Nephron progenitor cell (in vitro differentiated cells): Measurements from ENCODE around the gene RAI14.

Experiments
- DNase-seq: peaks from one replicate; pipeline ENCODE4 v3.0.0; 2021
- H3K27ac Mint-ChIP-seq: 2 replicates; pipeline ENCODE4 v1.8.0; 2021; ENCODE audit warnings: mild to moderate bottlenecking, moderate library complexity, mixed read lengths
- H3K27me3 Mint-ChIP-seq: 2 replicates; pipeline ENCODE4 v1.8.0; 2021; ENCODE audit warnings: mild to moderate bottlenecking, low read depth, mixed read lengths; ENCODE audit not compliant: poor library complexity
- H3K36me3 Mint-ChIP-seq: 2 replicates; pipeline ENCODE4 v1.8.0; 2021; ENCODE audit warnings: low read depth, mixed read lengths
- H3K4me1 Mint-ChIP-seq: 2 replicates; pipeline ENCODE4 v1.8.0; 2021; ENCODE audit warnings: mixed read lengths
- H3K4me3 Mint-ChIP-seq: 2 replicates; pipeline ENCODE4 v1.8.0; 2021; ENCODE audit warnings: mild to moderate bottlenecking, moderate library complexity, mixed read lengths
- H3K9me3 Mint-ChIP-seq: 2 replicates; pipeline ENCODE4 v1.8.0; 2021; ENCODE audit warnings: mild to moderate bottlenecking, moderate library complexity, mixed read lengths
- TF ChIP-seq, protein P1 (sequence below): fragments of 200-600 bp; sonication (generic); IDR thresholded peaks from 2 replicates; pipeline ENCODE4 v1.5.0; 2021; ENCODE audit warnings: antibody characterized with exemption

The RAI14 gene

DNA sequence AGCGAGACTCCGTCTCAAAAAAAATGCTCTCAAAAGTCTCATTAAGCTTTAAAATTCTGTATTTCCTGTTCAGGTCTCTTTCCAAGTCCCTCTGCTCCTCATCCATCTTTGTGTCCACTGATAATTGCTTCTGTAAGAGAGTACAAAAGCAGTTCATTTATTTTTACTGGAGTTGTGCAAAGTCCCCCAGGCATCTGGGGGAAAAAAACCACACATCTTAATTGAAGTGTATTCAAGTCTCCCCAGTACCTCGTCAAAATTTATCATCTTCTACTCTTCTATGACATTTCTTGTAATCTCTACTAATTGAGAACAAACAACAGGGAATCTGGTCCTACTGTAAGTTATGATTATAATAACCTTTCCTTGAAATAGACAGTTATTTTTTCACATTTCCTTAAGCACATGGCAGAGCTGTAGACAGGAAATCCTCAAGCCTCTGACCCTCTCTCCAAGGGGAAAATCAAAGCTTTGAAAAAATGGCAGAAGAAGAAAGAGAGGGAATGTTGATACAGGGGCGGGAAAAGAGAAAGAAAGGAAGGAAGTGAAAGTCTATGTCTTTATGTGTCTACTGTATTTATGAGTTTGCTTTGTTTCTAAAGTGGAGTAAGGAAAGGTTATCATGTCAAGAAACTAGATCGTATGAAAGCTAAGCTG lies 51.5 kb downstream of the RAI14 start:
- H3K27ac Mint-ChIP-seq = peak overlapping the region; percentile 23
- H3K27me3 Mint-ChIP-seq = no peaks in the 10 kb centered on the region
- peaks cover 5% of the 10 kb centered on the region for H3K4me1 Mint-ChIP-seq
- peaks cover 33% of the 10 kb centered on the region for H3K36me3 Mint-ChIP-seq
- DNase-seq = no peak
- TF ChIP-seq, protein P1, sequence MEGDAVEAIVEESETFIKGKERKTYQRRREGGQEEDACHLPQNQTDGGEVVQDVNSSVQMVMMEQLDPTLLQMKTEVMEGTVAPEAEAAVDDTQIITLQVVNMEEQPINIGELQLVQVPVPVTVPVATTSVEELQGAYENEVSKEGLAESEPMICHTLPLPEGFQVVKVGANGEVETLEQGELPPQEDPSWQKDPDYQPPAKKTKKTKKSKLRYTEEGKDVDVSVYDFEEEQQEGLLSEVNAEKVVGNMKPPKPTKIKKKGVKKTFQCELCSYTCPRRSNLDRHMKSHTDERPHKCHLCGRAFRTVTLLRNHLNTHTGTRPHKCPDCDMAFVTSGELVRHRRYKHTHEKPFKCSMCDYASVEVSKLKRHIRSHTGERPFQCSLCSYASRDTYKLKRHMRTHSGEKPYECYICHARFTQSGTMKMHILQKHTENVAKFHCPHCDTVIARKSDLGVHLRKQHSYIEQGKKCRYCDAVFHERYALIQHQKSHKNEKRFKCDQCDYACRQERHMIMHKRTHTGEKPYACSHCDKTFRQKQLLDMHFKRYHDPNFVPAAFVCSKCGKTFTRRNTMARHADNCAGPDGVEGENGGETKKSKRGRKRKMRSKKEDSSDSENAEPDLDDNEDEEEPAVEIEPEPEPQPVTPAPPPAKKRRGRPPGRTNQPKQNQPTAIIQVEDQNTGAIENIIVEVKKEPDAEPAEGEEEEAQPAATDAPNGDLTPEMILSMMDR = no peak
- H3K4me3 Mint-ChIP-seq = no peak overlapping the region
- H3K9me3 Mint-ChIP-seq = no peaks in the 10 kb centered on the region

DNA sequence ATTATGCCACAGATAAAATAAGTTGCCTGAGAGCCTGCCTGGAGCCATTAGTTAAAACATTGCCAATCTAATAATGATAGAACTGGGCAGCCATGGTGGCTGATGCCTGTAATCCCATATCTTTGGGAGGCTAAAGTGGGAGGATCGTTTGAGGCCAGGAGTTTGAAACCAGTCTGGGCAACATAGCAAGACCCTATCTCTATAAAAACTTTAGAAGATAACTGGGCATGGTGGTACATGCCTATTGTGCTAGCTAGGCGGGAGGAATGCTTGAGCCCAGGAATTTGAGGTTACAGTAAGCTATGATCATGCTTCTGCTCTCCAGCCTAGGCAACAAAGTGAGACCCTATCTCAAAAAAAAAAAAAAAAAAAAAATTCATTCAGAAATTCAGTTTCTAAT lies 52.6 kb downstream of the RAI14 start:
- peaks cover 5% of the 10 kb centered on the region for H3K4me1 Mint-ChIP-seq
- TF ChIP-seq, protein P1 = no peak
- no peak overlapping the region for H3K27ac Mint-ChIP-seq
- peaks cover 39% of the 10 kb centered on the region for H3K36me3 Mint-ChIP-seq
- H3K9me3 Mint-ChIP-seq = no peaks in the 10 kb centered on the region
- H3K27me3 Mint-ChIP-seq = no peaks in the 10 kb centered on the region
- H3K4me3 Mint-ChIP-seq = no peak overlapping the region
- no peak for DNase-seq

DNA sequence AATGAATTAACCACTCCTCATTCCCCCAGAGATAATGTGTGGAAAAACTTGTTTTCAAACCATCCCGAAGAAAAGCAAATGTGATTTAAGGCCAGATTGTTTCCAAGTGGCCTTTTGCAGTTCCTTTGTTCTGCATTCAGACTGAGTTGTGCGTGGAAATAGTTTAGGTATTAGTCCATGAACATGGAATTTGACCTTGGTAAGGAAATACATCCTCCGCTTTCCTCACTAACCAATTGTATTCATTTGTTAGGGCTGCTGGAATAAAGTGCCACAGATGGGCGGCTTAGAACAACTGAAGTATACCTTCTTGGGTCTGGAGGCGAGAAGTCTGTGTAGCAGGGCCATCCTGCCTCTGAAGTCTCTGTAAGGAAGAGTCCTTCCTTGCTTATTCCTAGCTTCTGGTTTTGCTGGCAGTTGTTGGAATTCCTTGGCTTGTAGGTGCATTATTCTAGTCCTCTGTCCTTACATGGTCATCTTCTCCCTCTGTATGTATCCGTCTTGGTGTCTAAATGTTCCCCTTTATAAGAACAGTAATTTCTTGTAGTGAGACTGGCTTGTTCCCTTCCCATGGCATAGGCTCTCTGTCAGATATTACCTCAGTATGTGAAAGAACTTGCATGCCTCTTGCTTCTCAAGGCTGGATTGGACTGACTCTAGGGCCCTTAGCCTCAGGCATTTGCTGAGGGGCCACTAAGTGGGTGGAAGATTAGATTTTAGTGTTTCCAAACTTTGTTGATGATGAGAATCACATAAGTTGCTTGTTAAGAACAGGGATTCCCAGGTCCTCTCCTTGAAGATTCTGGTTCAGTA lies 53.9 kb downstream of the RAI14 start:
- Mint-ChIP-seq H3K27ac (peak overlapping the region; percentile 17), H3K4me1 (peaks cover 5% of the 10 kb centered on the region), H3K27me3 (no peaks in the 10 kb centered on the region), H3K36me3 (peaks cover 39% of the 10 kb centered on the region), H3K4me3 (no peak overlapping the region), H3K9me3 (no peaks in the 10 kb centered on the region)
- TF ChIP-seq, protein P1 = no peak
- DNase-seq = no peak

DNA sequence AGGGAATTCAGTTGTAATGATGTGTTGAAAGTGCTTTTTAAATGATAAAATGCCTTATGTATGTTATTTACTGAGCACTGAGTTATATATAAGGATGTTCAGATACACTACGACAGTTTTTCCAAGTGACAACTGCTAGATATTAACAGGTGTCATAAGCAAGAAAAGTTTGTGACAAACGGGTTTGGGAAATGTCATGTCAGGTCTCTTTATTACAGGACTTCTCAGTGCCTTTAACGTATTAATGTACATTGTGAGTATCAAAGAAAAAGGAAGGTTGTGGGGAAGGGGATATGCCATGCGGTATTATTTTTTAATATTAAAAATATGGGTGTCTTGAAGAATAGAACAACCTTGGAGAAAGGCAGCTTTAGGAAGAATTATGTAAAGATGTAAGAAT lies 56.4 kb downstream of the RAI14 start:
- no peak overlapping the region for H3K4me3 Mint-ChIP-seq

DNA sequence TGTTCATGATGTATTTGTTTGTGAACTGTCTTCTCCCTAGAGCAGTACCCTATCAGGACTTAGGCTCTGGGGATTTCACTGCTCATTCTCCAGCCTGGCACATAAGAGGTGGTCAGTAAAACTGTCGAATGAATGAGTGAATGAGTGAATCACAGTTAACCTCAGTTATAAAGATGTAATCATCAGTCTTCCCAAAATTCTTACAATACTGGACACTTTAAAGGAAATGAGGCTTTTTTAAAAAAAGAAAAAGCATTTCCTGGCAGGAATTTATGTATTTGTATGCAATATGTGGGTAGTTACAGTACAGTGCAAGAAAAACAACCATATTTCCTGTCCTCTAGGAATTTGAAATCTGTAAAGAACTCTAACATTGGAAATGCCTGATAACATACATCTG lies 59.6 kb downstream of the RAI14 start:
- H3K9me3 Mint-ChIP-seq = no peaks in the 10 kb centered on the region
- peaks cover 38% of the 10 kb centered on the region for H3K4me1 Mint-ChIP-seq
- H3K4me3 Mint-ChIP-seq = no peak overlapping the region
- TF ChIP-seq, protein P1 = no peak
- peaks cover 39% of the 10 kb centered on the region for H3K36me3 Mint-ChIP-seq
- peaks cover 4% of the 10 kb centered on the region for H3K27me3 Mint-ChIP-seq
- DNase-seq = no peak
- H3K27ac Mint-ChIP-seq = no peak overlapping the region

More for the DNA sequence above, 56.4 kb downstream of the RAI14 start:
- Mint-ChIP-seq H3K4me1 (peaks cover 22% of the 10 kb centered on the region), H3K36me3 (peaks cover 36% of the 10 kb centered on the region), H3K9me3 (no peaks in the 10 kb centered on the region), H3K27ac (no peak overlapping the region), H3K27me3 (peaks cover 4% of the 10 kb centered on the region)
- TF ChIP-seq, protein P1 = no peak
- DNase-seq = no peak
